ENCODE measurements around the gene LCLAT1. TPM values are rescaled to one million over a fixed set of nuclear protein-coding genes. Genes with fewer than 3 reads are reported as not detected.

The LCLAT1 gene
- total RNA-seq, 2 experiments from 2014 or later = 8.3 to 10.2 TPM

GRCh38 chr2:30412047-30412683, 34.9 kb upstream of the LCLAT1 start:
- Histone ChIP-seq H3K27ac (ENCODE audit: low read depth in 1 of 2, low read length in 2 of 2) (no peak overlapping the region), H3K4me1 (ENCODE audit: insufficient read depth, low read length) (peaks cover 5% of the 10 kb centered on the region), H3K36me3 (ENCODE audit: insufficient read depth, low read length) (no peaks in the 10 kb centered on the region), H3K9me3 (ENCODE audit: control insufficient read depth in 1 of 2, insufficient read depth in 1 of 2, low read length in 2 of 2) (no peaks in the 10 kb centered on the region), H3K27me3 (ENCODE audit: control insufficient read depth in 1 of 2, insufficient read depth in 2 of 2, low read length in 2 of 2) (no peaks in the 10 kb centered on the region), H3K4me3 (ENCODE audit: low read length) (no peak overlapping the region)
- no peaks in the 10 kb centered on the region for H3K27me3 Mint-ChIP-seq
- CTCF ChIA-PET = interaction anchor here (0.5 to 1.1 kb wide), 3 partner anchors 10 to 1709 kb away, joined by 3 to 4 read pairs (median 3); no protein-coding TSS in a partner anchor
- H3K4me3 Mint-ChIP-seq = no peak overlapping the region
- no peak for TF ChIP-seq CTCF (IDR thresholded peaks at IDR 0.05)
- ATAC-seq (ENCODE audit: poor library complexity) = no peak
- no peak for DNase-seq
- H3K4me1 Mint-ChIP-seq (ENCODE audit: low read depth) = peaks cover 30% of the 10 kb centered on the region
- intact Hi-C loops (cut with DNase I, micrococcal nuclease) = no loop called here
- no peaks in the 10 kb centered on the region for H3K36me3 Mint-ChIP-seq (ENCODE audit: low read depth)
- POLR2A ChIA-PET = interaction anchor here (1.0 to 2.6 kb wide), 2 partner anchors 10 to 21 kb away, joined by 3 to 12 read pairs; no protein-coding TSS in a partner anchor
- H3K27ac Mint-ChIP-seq = no peak overlapping the region
- no peaks in the 10 kb centered on the region for H3K9me3 Mint-ChIP-seq

DNA sequence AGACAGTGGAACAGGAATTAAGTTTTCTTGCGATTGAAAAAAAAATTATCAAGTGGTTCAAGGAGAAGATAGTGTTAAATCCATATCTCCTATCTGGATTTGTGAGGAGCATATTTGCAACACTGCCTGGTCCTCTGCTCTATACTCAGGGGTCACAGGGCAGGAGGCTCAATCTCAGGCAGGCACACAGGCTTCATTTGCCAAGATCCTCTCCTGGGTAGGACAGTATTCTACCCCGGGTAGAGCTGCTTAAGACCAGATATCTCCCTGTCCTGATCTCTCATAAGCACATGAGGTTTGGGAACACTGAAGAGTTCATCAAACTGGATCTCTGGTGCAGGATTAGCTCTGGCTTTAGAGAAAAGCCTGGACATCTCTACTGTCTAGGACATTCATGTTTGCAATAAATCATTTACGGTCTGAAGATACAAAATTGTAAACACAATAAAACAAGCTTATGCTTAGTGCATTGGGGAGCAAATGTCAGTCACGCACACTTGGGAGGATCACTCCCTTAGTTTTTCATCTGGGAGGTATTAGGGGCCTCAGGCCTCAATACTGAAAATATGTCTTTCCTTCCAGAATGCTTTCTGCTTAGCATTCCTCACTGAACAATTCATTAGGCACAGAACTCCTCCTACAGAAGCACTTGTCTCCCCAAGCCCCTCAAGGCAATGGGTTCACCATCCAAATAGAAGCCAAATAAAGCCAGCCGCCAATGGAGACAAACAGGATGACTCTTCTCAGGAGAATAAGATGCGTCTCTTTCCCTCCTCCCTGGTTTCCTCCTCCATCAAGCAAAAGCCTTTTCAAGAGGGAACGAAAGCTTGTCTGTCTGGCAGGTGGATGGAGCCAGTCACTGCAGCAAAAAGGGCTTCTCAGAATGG, 34.1 kb upstream of the LCLAT1 start:
- no peak overlapping the region for H3K4me3 ChIP-seq (ENCODE audit: low read length)
- CTCF ChIA-PET = interaction anchor here (0.5 to 1.0 kb wide), 2 partner anchors 10 to 1710 kb away, joined by 3 to 4 read pairs; no protein-coding TSS in a partner anchor
- Mint-ChIP-seq H3K36me3 (ENCODE audit: low read depth) (no peaks in the 10 kb centered on the region), H3K4me3 (no peak overlapping the region), H3K4me1 (ENCODE audit: low read depth) (peaks cover 27% of the 10 kb centered on the region), H3K9me3 (no peaks in the 10 kb centered on the region), H3K27me3 (no peaks in the 10 kb centered on the region), H3K27ac (no peak overlapping the region)
- H3K27ac ChIP-seq (ENCODE audit: low read depth in 1 of 2, low read length in 2 of 2) = no peak overlapping the region
- H3K27me3 ChIP-seq (ENCODE audit: control insufficient read depth in 1 of 2, insufficient read depth in 2 of 2, low read length in 2 of 2) = no peaks in the 10 kb centered on the region
- TF ChIP-seq CTCF (IDR thresholded peaks at IDR 0.05) = no peak
- ATAC-seq (ENCODE audit: poor library complexity) (no peak), DNase-seq (no peak)
- no peaks in the 10 kb centered on the region for H3K36me3 ChIP-seq (ENCODE audit: insufficient read depth, low read length)
- POLR2A ChIA-PET = interaction anchor here (1.0 to 2.6 kb wide), 2 partner anchors 9 to 20 kb away, joined by 3 to 12 read pairs; no protein-coding TSS in a partner anchor
- H3K4me1 ChIP-seq (ENCODE audit: insufficient read depth, low read length) = peaks cover 5% of the 10 kb centered on the region
- no peaks in the 10 kb centered on the region for H3K9me3 ChIP-seq (ENCODE audit: control insufficient read depth in 1 of 2, insufficient read depth in 1 of 2, low read length in 2 of 2)
- intact Hi-C loops (cut with DNase I, micrococcal nuclease) = no loop called here

DNA sequence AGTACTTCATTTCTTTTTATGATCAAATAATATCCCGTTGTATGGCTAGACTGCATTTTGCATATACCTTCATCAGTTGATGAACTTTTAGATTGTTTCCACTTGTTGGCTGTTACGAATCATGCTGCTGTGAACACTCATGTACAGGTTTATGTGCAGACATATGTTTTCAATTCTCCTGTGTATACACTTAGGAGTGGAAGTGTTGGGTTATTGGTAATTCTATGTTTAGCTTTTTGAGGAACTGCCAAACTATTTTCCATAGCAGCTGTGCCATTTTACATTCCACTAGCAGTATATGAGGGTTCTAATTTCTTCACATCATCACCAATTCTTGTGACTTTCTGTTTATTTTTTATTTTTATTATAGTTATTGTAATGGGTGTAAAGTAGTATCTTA, 32.1 kb upstream of the LCLAT1 start:
- Histone ChIP-seq H3K27me3 (ENCODE audit: control insufficient read depth in 1 of 2, insufficient read depth in 2 of 2, low read length in 2 of 2) (no peaks in the 10 kb centered on the region), H3K4me3 (ENCODE audit: low read length) (no peak overlapping the region), H3K36me3 (ENCODE audit: insufficient read depth, low read length) (no peaks in the 10 kb centered on the region), H3K9me3 (ENCODE audit: control insufficient read depth in 1 of 2, insufficient read depth in 1 of 2, low read length in 2 of 2) (no peaks in the 10 kb centered on the region), H3K4me1 (ENCODE audit: insufficient read depth, low read length) (no peaks in the 10 kb centered on the region), H3K27ac (ENCODE audit: low read depth in 1 of 2, low read length in 2 of 2) (no peak overlapping the region)
- no peak for ATAC-seq (ENCODE audit: poor library complexity)
- no peak overlapping the region for H3K27ac Mint-ChIP-seq
- no peaks in the 10 kb centered on the region for H3K27me3 Mint-ChIP-seq
- no peaks in the 10 kb centered on the region for H3K36me3 Mint-ChIP-seq (ENCODE audit: low read depth)
- POLR2A ChIA-PET = no interaction called here
- no peak for TF ChIP-seq CTCF (IDR thresholded peaks at IDR 0.05)
- intact Hi-C loops (cut with DNase I, micrococcal nuclease) = no loop called here
- H3K4me1 Mint-ChIP-seq (ENCODE audit: low read depth) = peaks cover 8% of the 10 kb centered on the region
- DNase-seq = no peak
- no peaks in the 10 kb centered on the region for H3K9me3 Mint-ChIP-seq
- CTCF ChIA-PET = no interaction called here
- no peak overlapping the region for H3K4me3 Mint-ChIP-seq

All from CD4-positive, alpha-beta T cell (primary cell).